K562 (cell line): Measurements from ENCODE around the gene OTUB2. TPM values are rescaled to one million over a fixed set of nuclear protein-coding genes. Genes with fewer than 3 reads are reported as not detected.

Experiments
- ATAC-seq: fragments of 200-7000 bp; cut with Tn5 transposase; 3 replicates; pipeline ENCODE4 v1.9.1; 2020; ENCODE audit warnings: moderate library complexity
- BruUV-seq: library from RNA; stranded (reverse); fragments of 400-500 nt; replicated peaks from 2 replicates; lab custom pipeline; 2021; lab: Mats Ljungman, UMichigan
- CTCF ChIA-PET: fragments of 300-600 bp; formaldehyde crosslinking; extraction: SDS; loops from one replicate; lab custom pipeline; 2021; ENCODE audit warnings: low intra/inter-chr PET ratio; lab: Yijun Ruan, JAX
- POLR2A ChIA-PET: fragments of 300-600, 350-650 bp; sonication (Branson Sonifier 250); formaldehyde crosslinking; extraction: SDS; loops from one replicate; lab custom pipeline; 2021; ENCODE audit warnings: antibody characterized with exemption, inconsistent platforms; lab: Yijun Ruan, JAX
- DNase-seq, 4 experiments: peaks; one replicate each; pipeline versions ENCODE4 v3.0.0 to v3.0.0-alpha.2; 2011 to 2018; ENCODE audit warnings: low spot score in 3 of 4, mixed read lengths in 3 of 4; ENCODE audit errors: extremely low read depth in 1 of 4
- FAIRE-seq: peaks from 2 replicates; lab custom pipeline; 2011; peaks lifted over from hg19 to GRCh38; lab: Jason Lieb, UNC
- H2AFZ ChIP-seq: 2 replicates; pipeline ENCODE4 v1.6.0; 2011; ENCODE audit warnings: low read depth, low read length, control low read depth, inconsistent platforms
- H3K27ac ChIP-seq: fragments of 200-600 bp; 3 replicates; pipeline ENCODE4 v1.8.0; 2011; ENCODE audit warnings: low read depth, mild to moderate bottlenecking, control low read depth, inconsistent platforms, low read length, moderate library complexity, mixed read lengths; ENCODE audit errors: extremely low read depth
- H3K27me3 ChIP-seq, 2 experiments: fragments of 300-600 bp in 1 of 2; 2 replicates in 1 of 2; 3 replicates in 1 of 2; pipeline versions ENCODE4 v1.6.0 to v1.8.0; 2011; ENCODE audit warnings: inconsistent platforms in 2 of 2, low read length in 2 of 2, mild to moderate bottlenecking in 1 of 2, mixed read lengths in 1 of 2, moderate library complexity in 1 of 2; ENCODE audit not compliant: control insufficient read depth in 2 of 2, insufficient read depth in 2 of 2
- H3K36me3 ChIP-seq: fragments of 300-600 bp; 3 replicates; pipeline ENCODE4 v1.8.0; 2011; ENCODE audit warnings: mild to moderate bottlenecking, low read length, inconsistent platforms; ENCODE audit not compliant: control insufficient read depth, insufficient read depth
- H3K4me1 ChIP-seq, 2 experiments: fragments of 200-600 bp in 1 of 2; replicated peaks in 1 of 2; 2 replicates in 1 of 2; 3 replicates in 1 of 2; pipeline versions ENCODE4 v1.5.1 to v1.8.0; 2011; ENCODE audit warnings: inconsistent platforms in 2 of 2, low read length in 2 of 2, mild to moderate bottlenecking in 1 of 2, mixed read lengths in 1 of 2, moderate library complexity in 1 of 2; ENCODE audit not compliant: control insufficient read depth in 2 of 2, insufficient read depth in 2 of 2
- H3K4me2 ChIP-seq: 2 replicates; pipeline ENCODE4 v1.6.1; 2011; ENCODE audit warnings: low read length, control low read depth, inconsistent platforms, mixed read lengths; ENCODE audit not compliant: insufficient read depth
- H3K4me3 ChIP-seq: fragments of 200-600 bp; sonication (generic), shearing (Covaris generic); 2 replicates; pipeline ENCODE4 v1.5.1; 2016; ENCODE audit warnings: control low read depth, inconsistent platforms
- H3K79me2 ChIP-seq: fragments of 200-600 bp; 3 replicates; pipeline ENCODE4 v1.8.0; 2011; ENCODE audit warnings: low read length, inconsistent platforms; ENCODE audit not compliant: control insufficient read depth, insufficient read depth
- H3K9ac ChIP-seq, 2 experiments: 2 replicates each; pipeline versions ENCODE4 v1.6.0 to v1.6.1; 2011; ENCODE audit warnings: low read depth in 2 of 2, low read length in 2 of 2, control low read depth in 1 of 2, inconsistent platforms in 1 of 2, mild to moderate bottlenecking in 1 of 2, mixed read lengths in 1 of 2; ENCODE audit not compliant: insufficient read depth in 1 of 2
- H3K9me1 ChIP-seq: one replicate; pipeline ENCODE4 v1.6.0; 2011; ENCODE audit warnings: inconsistent platforms, mild to moderate bottlenecking, low read length, moderate library complexity; ENCODE audit not compliant: control insufficient read depth, insufficient read depth
- H3K9me3 ChIP-seq: replicated peaks from 2 replicates; pipeline ENCODE4 v1.5.1; 2011; ENCODE audit warnings: low read depth, low read length, inconsistent platforms; ENCODE audit not compliant: control insufficient read depth, insufficient read depth
- H4K20me1 ChIP-seq: replicated peaks from 2 replicates; pipeline ENCODE4 v1.6.1; 2011; ENCODE audit warnings: low read length, inconsistent platforms, mixed read lengths; ENCODE audit not compliant: control insufficient read depth, insufficient read depth
- KLF1 ChIP-seq: fragments of 450-650 bp; IDR thresholded peaks from 2 replicates; pipeline ENCODE4 v1.6.1; 2016; ENCODE audit warnings: missing genetic modification characterization, missing compliant biosample characterization
- LARP7 ChIP-seq: fragments of 450-650 bp; IDR thresholded peaks from 2 replicates; pipeline ENCODE4 v1.6.1; 2016
- MEIS2 ChIP-seq: fragments of 450-650 bp; IDR thresholded peaks from 2 replicates; pipeline ENCODE4 v1.6.1; 2014; ENCODE audit warnings: mild to moderate bottlenecking; ENCODE audit not compliant: partially characterized antibody
- MTA3 ChIP-seq: fragments of 450-650 bp; formaldehyde crosslinking; IDR thresholded peaks from 2 replicates; pipeline ENCODE4 v1.6.1; 2017; ENCODE audit warnings: mild to moderate bottlenecking, borderline replicate concordance
- NFE2L1 ChIP-seq: fragments of 450-650 bp; IDR thresholded peaks from 2 replicates; pipeline ENCODE4 v1.6.1; 2016; ENCODE audit warnings: missing genetic modification characterization, low read depth, mild to moderate bottlenecking, missing compliant biosample characterization, moderate library complexity, borderline replicate concordance
- PKNOX1 ChIP-seq: fragments of 450-650 bp; IDR thresholded peaks from 2 replicates; pipeline ENCODE4 v1.6.1; 2016
- SMAD2 ChIP-seq: fragments of 150-350 bp; IDR thresholded peaks from 2 replicates; pipeline ENCODE4 v1.6.1; 2014; ENCODE audit warnings: low read depth, mild to moderate bottlenecking, low read length
- WGBS: fragments of 100-300 bp; shearing (Covaris generic); methylation state at CpG from one replicate; pipeline ENCODE4 v1.1.6; 2016; ENCODE audit warnings: low coverage, mixed read lengths; ENCODE audit not compliant: insufficient coverage; ENCODE audit errors: missing lambda C conversion rate; 5-methylcytosine and 5-hydroxymethylcytosine counted together
- in situ Hi-C: fragments of 300-500 bp; cut with MboI; formaldehyde crosslinking; loops from 4 replicates; pipeline ENCODE4 v1.15.0; 2018; ENCODE audit warnings: inconsistent platforms, mixed read lengths
- intact Hi-C: fragments of 100-400 bp; cut with micrococcal nuclease; formaldehyde crosslinking; loops from 2 replicates; pipeline ENCODE4 v1.14.2; 2022
- polyA plus RNA-seq, 8 experiments: library from polyadenylated mRNA; depleted of rRNA in 4 of 8; stranded (reverse) in 5 of 8; unstranded in 3 of 8; fragments of >200 nt; fragmentation: Nextera tagmentation in 2 of 8; fragmentation: Illumina TruSeq in 1 of 8; extraction: Ambion mirVana in 2 of 8; extraction: Trizol in 1 of 8; gene quantifications; 2 replicates each; pipeline versions ENCODE4 v1.2.1 to v1.2.3, GENCODE V29; 2011 to 2014; ENCODE audit warnings: inconsistent platforms in 1 of 8, missing spikeins in 1 of 8
- total RNA-seq, 7 experiments: library from RNA; depleted of rRNA in 6 of 7; stranded (reverse); fragments of >200 nt in 6 of 7; fragmentation: Illumina TruSeq in 2 of 7; extraction: Trizol in 2 of 7; gene quantifications; 2 replicates each; pipeline versions ENCODE4 v1.2.1 to v1.2.3, GENCODE V29; 2011 to 2021; ENCODE audit warnings: low replicate concordance in 1 of 7

Gene OTUB2
- total and polyA plus RNA-seq, 9 of the 15 experiments (the other 6 are each of a cell fraction or from before 2014, with no cell fraction given) = 0.01 to 0.31 (median 0.11) TPM

GRCh38 chr14:94016446-94016976 lies 9.6 kb upstream of the OTUB2 start:
- POLR2A ChIA-PET = no interaction called here
- WGBS = 0% methylated on average over 5 of the region's 8 CpGs
- H4K20me1 ChIP-seq = no peaks in the 10 kb centered on the region
- H3K9ac ChIP-seq = no peak overlapping the region
- TF ChIP-seq KLF1 (tag) (no peak), MTA3 (no peak)
- DNase-seq = no peak
- no peak overlapping the region for H3K4me3 ChIP-seq
- no peak for ATAC-seq
- no peaks in the 10 kb centered on the region for H3K9me1 ChIP-seq
- in situ Hi-C loops (no loop called here), intact Hi-C loops (no loop called here)
- H3K9me3 ChIP-seq = no peaks in the 10 kb centered on the region
- H3K4me1 ChIP-seq = no peaks in the 10 kb centered on the region
- FAIRE-seq = no peak
- no peaks in the 10 kb centered on the region for H3K36me3 ChIP-seq
- peaks cover 0 to 31% of the 10 kb centered on the region in 2 experiments; a peak in 3 of 5 replicates for H3K27me3 ChIP-seq
- no TSS peak for BruUV-seq
- CTCF ChIA-PET = no interaction called here
- H3K79me2 ChIP-seq = no peaks in the 10 kb centered on the region
- no peak overlapping the region for H2AFZ ChIP-seq
- no peak overlapping the region for H3K4me2 ChIP-seq
- H3K27ac ChIP-seq = no peak overlapping the region

- Histone ChIP-seq H3K4me2 (no peak overlapping the region), H3K9me1 (no peaks in the 10 kb centered on the region), H4K20me1 (no peaks in the 10 kb centered on the region), H3K27ac (no peak overlapping the region), H3K36me3 (no peaks in the 10 kb centered on the region), H3K9ac (no peak overlapping the region), H2AFZ (no peak overlapping the region), H3K27me3 (peaks cover 0 to 31% of the 10 kb centered on the region in 2 experiments; a peak in 3 of 5 replicates), H3K9me3 (no peaks in the 10 kb centered on the region), H3K4me1 (no peaks in the 10 kb centered on the region), H3K79me2 (no peaks in the 10 kb centered on the region), H3K4me3 (no peak overlapping the region)
- in situ Hi-C loops (no loop called here), intact Hi-C loops (no loop called here)
- no peak for FAIRE-seq
- TF ChIP-seq NFE2L1 (no peak), LARP7 (no peak), PKNOX1 (peak; percentile 15; the same call in 1 of the 2 replicates), MEIS2 (peak; percentile 23), SMAD2 (no peak)
- DNase-seq = no peak
- ChIA-PET POLR2A (no interaction called here), CTCF (no interaction called here)
- ATAC-seq = no peak
- no TSS peak for BruUV-seq
- 0% methylated on average over 8 of the region's 8 CpGs for WGBS
These were observed 7.8 kb upstream of the OTUB2 start for GRCh38 chr14:94018308-94018707.
